HepG2 (cell line): ENCODE measurements around the gene GRIN3B. TPM values are rescaled to one million over a fixed set of nuclear protein-coding genes. Genes with fewer than 3 reads are reported as not detected.

Experiments
- E2F2 ChIP-seq: sonication (generic); formaldehyde crosslinking; IDR thresholded peaks from 2 replicates; pipeline ENCODE4 v1.4.0; 2020; ENCODE audit warnings: missing genetic modification reagents, borderline replicate concordance
- FOXA1 ChIP-seq, 2 experiments: fragments of 450-650 bp in 1 of 2; sonication (generic) in 1 of 2; formaldehyde crosslinking in 1 of 2; IDR thresholded peaks; 2 replicates each; pipeline versions ENCODE4 v1.4.0 to v1.6.1; 2016 to 2020; ENCODE audit warnings: missing genetic modification reagents in 1 of 2
- FOXC1 ChIP-seq: sonication (generic); formaldehyde crosslinking; IDR thresholded peaks from 2 replicates; pipeline ENCODE4 v1.8.0; 2022; ENCODE audit warnings: mild to moderate bottlenecking, missing genetic modification reagents, borderline replicate concordance
- FOXP4 ChIP-seq: sonication (generic); formaldehyde crosslinking; IDR thresholded peaks from 2 replicates; pipeline ENCODE4 v1.4.0; 2020; ENCODE audit warnings: missing genetic modification reagents
- HNF1B ChIP-seq: sonication (generic); formaldehyde crosslinking; IDR thresholded peaks from 2 replicates; pipeline ENCODE4 v1.5.1; 2020; ENCODE audit warnings: mild to moderate bottlenecking, moderate library complexity, missing genetic modification reagents
- KLF9 ChIP-seq: IDR thresholded peaks from 2 replicates; pipeline ENCODE4 v1.6.1; 2016; ENCODE audit warnings: low read depth
- LRRFIP1 ChIP-seq: sonication (generic); formaldehyde crosslinking; conservative IDR thresholded peaks from 2 replicates; pipeline ENCODE4 v1.4.0; 2020; ENCODE audit warnings: missing genetic modification reagents
- NFIC ChIP-seq: IDR thresholded peaks from 2 replicates; pipeline ENCODE4 v1.6.1; 2012; ENCODE audit warnings: mild to moderate bottlenecking, low read length, inconsistent platforms
- RBFOX2 ChIP-seq: fragments of 200-400 bp; formaldehyde crosslinking; IDR thresholded peaks from 2 replicates; pipeline ENCODE4 v1.6.1; 2017; ENCODE audit warnings: low read depth, mild to moderate bottlenecking, low read length
- RBM22 ChIP-seq: fragments of 200-400 bp; formaldehyde crosslinking; optimal IDR thresholded peaks from 2 replicates; pipeline ENCODE3; 2017; ENCODE audit warnings: mild to moderate bottlenecking, low read length, moderate library complexity
- REXO4 ChIP-seq: sonication (generic); formaldehyde crosslinking; IDR thresholded peaks from 2 replicates; pipeline ENCODE4 v1.8.0; 2022; ENCODE audit warnings: missing genetic modification reagents, mild to moderate bottlenecking, borderline replicate concordance
- SMAD1 ChIP-seq: sonication (generic); formaldehyde crosslinking; IDR thresholded peaks from 2 replicates; pipeline ENCODE4 v1.4.0; 2020; ENCODE audit warnings: missing genetic modification reagents, low read depth, mild to moderate bottlenecking, borderline replicate concordance
- SMARCC2 ChIP-seq: fragments of 450-650 bp; IDR thresholded peaks from 2 replicates; pipeline ENCODE4 v1.6.1; 2017; ENCODE audit warnings: antibody characterized with exemption, mild to moderate bottlenecking
- SP2 ChIP-seq: sonication (generic); formaldehyde crosslinking; IDR thresholded peaks from 2 replicates; pipeline ENCODE4 v1.5.1; 2020; ENCODE audit warnings: mild to moderate bottlenecking, missing genetic modification reagents
- TEAD3 ChIP-seq: optimal IDR thresholded peaks from 2 replicates; pipeline ENCODE3; 2016; ENCODE audit warnings: borderline replicate concordance
- YY1 ChIP-seq: IDR thresholded peaks from 2 replicates; pipeline ENCODE4 v1.6.1; 2011; ENCODE audit warnings: low read length, low read depth, moderate library complexity, mild to moderate bottlenecking; ENCODE audit not compliant: insufficient read depth, insufficient replicate concordance
- ZNF136 ChIP-seq: sonication (generic); formaldehyde crosslinking; IDR thresholded peaks from 2 replicates; pipeline ENCODE4 v1.8.1; 2022; ENCODE audit warnings: low read depth, mild to moderate bottlenecking, moderate library complexity, missing genetic modification reagents
- ZNF138 ChIP-seq: sonication (generic); formaldehyde crosslinking; IDR thresholded peaks from 2 replicates; pipeline ENCODE4 v1.5.0; 2020; ENCODE audit warnings: mild to moderate bottlenecking, low read depth, missing genetic modification reagents
- ZNF564 ChIP-seq: sonication (generic); formaldehyde crosslinking; IDR thresholded peaks from 2 replicates; pipeline ENCODE4 v1.8.1; 2023; ENCODE audit warnings: mild to moderate bottlenecking, missing genetic modification reagents
- ZNF703 ChIP-seq: sonication (generic); formaldehyde crosslinking; IDR thresholded peaks from 2 replicates; pipeline ENCODE4 v1.5.1; 2020; ENCODE audit warnings: missing genetic modification reagents, mild to moderate bottlenecking, moderate library complexity, borderline replicate concordance
- ZNF773 ChIP-seq: sonication (generic); formaldehyde crosslinking; IDR thresholded peaks from 2 replicates; pipeline ENCODE4 v1.4.0; 2020; ENCODE audit warnings: missing genetic modification reagents, borderline replicate concordance
- polyA plus RNA-seq, 8 experiments: library from polyadenylated mRNA; depleted of rRNA in 3 of 8; stranded (reverse) in 7 of 8; unstranded in 1 of 8; fragments of >200 nt; fragmentation: Illumina TruSeq in 4 of 8; extraction: Trizol in 4 of 8; gene quantifications; 2 replicates each; pipeline versions ENCODE4 v1.2.1 to v1.2.3, GENCODE V29; 2011 to 2016; ENCODE audit warnings: low read depth in 4 of 8, missing spikeins in 1 of 8, mixed read lengths in 1 of 8; ENCODE audit not compliant: insufficient read depth in 1 of 8
- total RNA-seq, 5 experiments: library from RNA; depleted of rRNA; stranded (reverse); fragments of >200 nt; fragmentation: Illumina TruSeq; extraction: Trizol; gene quantifications; 2 replicates each; pipeline ENCODE4 v1.2.3, GENCODE V29; 2016; ENCODE audit warnings: low read depth in 1 of 5

The GRIN3B gene
- total and polyA plus RNA-seq, 2 of the 13 experiments (the other 11 are each of a cell fraction or from before 2014, with no cell fraction given), result 0.07 to 0.20 TPM

- TF ChIP-seq HNF1B (peak; percentile 72), SP2 (CRISPR knock-in tag) (no peak), SMARCC2 (no peak), ZNF773 (no peak), FOXC1 (CRISPR knock-in tag) (peak; percentile 61; the same call in 1 of the 2 replicates), FOXA1 (IDR thresholded peaks at IDR 0.05) (no peak), FOXA1 (CRISPR knock-in tag; IDR thresholded peaks at IDR 0.05) (0 out of 2 replicates have a peak, but pooled peaks have one; percentile 24), NFIC (peak; percentile 81; the same call in 1 of the 2 replicates), RBM22 (peak; percentile 98), REXO4 (CRISPR knock-in tag) (0 out of 2 replicates have a peak, but pooled peaks have one; percentile 43), KLF9 (0 out of 2 replicates have a peak, but pooled peaks have one; percentile 17), ZNF136 (CRISPR knock-in tag) (peak; percentile 53; the same call in 1 of the 2 replicates), TEAD3 (CRISPR knock-in tag) (peak; percentile 79), ZNF138 (CRISPR knock-in tag) (peak; percentile 39; the same call in 1 of the 2 replicates), LRRFIP1 (no peak), RBFOX2 (peak; percentile 89), E2F2 (CRISPR knock-in tag) (0 out of 2 replicates have a peak, but pooled peaks have one; percentile 56), ZNF703 (CRISPR knock-in tag) (peak; percentile 59; the same call in 1 of the 2 replicates), YY1 (peak; percentile 77), FOXP4 (CRISPR knock-in tag) (peak; percentile 90), ZNF564 (CRISPR knock-in tag) (peak; percentile 71; the same call in 1 of the 2 replicates), SMAD1 (CRISPR knock-in tag) (0 out of 2 replicates have a peak, but pooled peaks have one; percentile 74)
Observed at GRCh38 chr19:952680-953444, 47.4 kb upstream of the GRIN3B start (continued).
